A673 (cell line): ENCODE measurements around the gene PPM1N. TPM values are rescaled to one million over a fixed set of nuclear protein-coding genes. Genes with fewer than 3 reads are reported as not detected.

ENCODE experiments used
- BruUV-seq: library from RNA; stranded (reverse); fragments of 400-500 nt; replicated peaks from 2 replicates; lab custom pipeline; 2021; lab: Mats Ljungman, UMichigan
- CTCF ChIA-PET: fragments of 300-600 bp; sonication (Branson Sonifier 250); formaldehyde crosslinking; loops from one replicate; lab custom pipeline; 2022; ENCODE audit warnings: antibody characterized with exemption; lab: Charles Lee
- POLR2A ChIA-PET: fragments of 300-600 bp; sonication (Branson Sonifier 250); formaldehyde crosslinking; loops from one replicate; lab custom pipeline; 2022; ENCODE audit warnings: antibody characterized with exemption; ENCODE audit not compliant: low non-redundant PET; lab: Charles Lee
- DNase-seq: peaks from one replicate; pipeline ENCODE4 v3.0.0-alpha.2; 2015; ENCODE audit warnings: low spot score
- H3K27ac ChIP-seq: fragments of 200-600 bp; sonication (generic); 2 replicates; pipeline ENCODE4 v1.5.1; 2016; ENCODE audit warnings: mixed run types, low read depth, mild to moderate bottlenecking, mixed read lengths, antibody characterized with exemption, low read length; ENCODE audit not compliant: poor library complexity, severe bottlenecking
- H3K27me3 ChIP-seq: fragments of 200-600 bp; sonication (generic); replicated peaks from 2 replicates; pipeline ENCODE4 v1.6.1; 2017; ENCODE audit warnings: mixed run types, low read depth, mild to moderate bottlenecking, mixed read lengths, antibody characterized with exemption, low read length; ENCODE audit not compliant: insufficient read depth, poor library complexity
- H3K36me3 ChIP-seq: fragments of 200-600 bp; sonication (generic); 2 replicates; pipeline ENCODE4 v1.6.1; 2016; ENCODE audit warnings: mixed run types, mild to moderate bottlenecking, mixed read lengths, antibody characterized with exemption, low read length; ENCODE audit not compliant: insufficient read depth, poor library complexity, severe bottlenecking
- H3K4me1 ChIP-seq: fragments of 200-600 bp; sonication (generic); 2 replicates; pipeline ENCODE4 v1.6.1; 2017; ENCODE audit warnings: mixed run types, mild to moderate bottlenecking, mixed read lengths, antibody characterized with exemption, low read length; ENCODE audit not compliant: insufficient read depth, poor library complexity, severe bottlenecking
- H3K4me3 ChIP-seq: fragments of 200-600 bp; sonication (generic); 2 replicates; pipeline ENCODE4 v1.5.1; 2016; ENCODE audit warnings: low read depth, mixed run types, mild to moderate bottlenecking, mixed read lengths, low read length; ENCODE audit not compliant: poor library complexity, severe bottlenecking
- H3K9me3 ChIP-seq: fragments of 200-600 bp; sonication (generic); 2 replicates; pipeline ENCODE4 v1.6.1; 2016; ENCODE audit warnings: mixed run types, low read depth, mild to moderate bottlenecking, mixed read lengths, antibody characterized with exemption, low read length; ENCODE audit not compliant: poor library complexity, severe bottlenecking
- CTCF ChIP-seq: fragments of 300-800, 200-600 bp; sonication (generic); conservative IDR thresholded peaks from 2 replicates; pipeline ENCODE4 v1.5.1; 2017; ENCODE audit warnings: low read depth, mild to moderate bottlenecking, antibody characterized with exemption, low read length, moderate library complexity, mixed read lengths
- EZH2 ChIP-seq: fragments of 200-600 bp; sonication (generic); IDR thresholded peaks from 2 replicates; pipeline ENCODE4 v1.6.1; 2017; ENCODE audit warnings: borderline replicate concordance, low read depth, mild to moderate bottlenecking, mixed read lengths, antibody characterized with exemption, low read length; ENCODE audit not compliant: poor library complexity, severe bottlenecking
- intact Hi-C: fragments of 100-400 bp; cut with micrococcal nuclease; formaldehyde crosslinking; loops from one replicate; pipeline ENCODE4 v1.10.0; 2022; ENCODE audit not compliant: unreplicated experiment
- total RNA-seq: library from RNA; stranded (reverse); gene quantifications from 2 replicates; pipeline ENCODE4 v1.2.3, GENCODE V29; 2021

Gene PPM1N
- total RNA-seq, 1 experiment from 2014 or later: 0.80 TPM

DNA sequence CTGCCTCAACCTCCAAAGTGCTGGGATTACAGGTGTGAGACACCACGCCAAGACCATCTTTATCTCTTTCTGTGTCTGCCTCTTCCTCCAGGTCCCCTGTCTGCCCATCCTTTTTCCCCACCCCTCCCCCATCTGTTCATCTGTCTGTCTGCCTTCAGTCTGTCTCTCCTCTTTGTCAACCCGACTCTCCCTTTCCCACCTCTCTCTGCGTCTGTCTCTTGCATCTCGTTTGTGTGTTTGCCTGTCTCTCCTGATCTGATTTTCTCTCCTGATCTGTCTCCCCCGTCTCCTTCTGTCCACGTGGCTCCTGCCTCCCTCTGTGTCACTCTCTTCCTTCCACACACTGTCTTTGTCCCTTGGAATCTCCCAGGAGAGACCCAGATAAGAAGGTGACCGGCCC lies 19.0 kb downstream of the PPM1N start:
- Histone ChIP-seq H3K36me3 (peaks cover 15% of the 10 kb centered on the region), H3K9me3 (no peaks in the 10 kb centered on the region), H3K4me1 (no peaks in the 10 kb centered on the region), H3K4me3 (no peak overlapping the region), H3K27me3 (no peaks in the 10 kb centered on the region), H3K27ac (no peak overlapping the region)
- BruUV-seq: no TSS peak
- TF ChIP-seq EZH2 (no peak), CTCF (no peak)
- intact Hi-C loops: no loop called here
- ChIA-PET POLR2A (no interaction called here), CTCF (no interaction called here)
- DNase-seq: no peak

DNA sequence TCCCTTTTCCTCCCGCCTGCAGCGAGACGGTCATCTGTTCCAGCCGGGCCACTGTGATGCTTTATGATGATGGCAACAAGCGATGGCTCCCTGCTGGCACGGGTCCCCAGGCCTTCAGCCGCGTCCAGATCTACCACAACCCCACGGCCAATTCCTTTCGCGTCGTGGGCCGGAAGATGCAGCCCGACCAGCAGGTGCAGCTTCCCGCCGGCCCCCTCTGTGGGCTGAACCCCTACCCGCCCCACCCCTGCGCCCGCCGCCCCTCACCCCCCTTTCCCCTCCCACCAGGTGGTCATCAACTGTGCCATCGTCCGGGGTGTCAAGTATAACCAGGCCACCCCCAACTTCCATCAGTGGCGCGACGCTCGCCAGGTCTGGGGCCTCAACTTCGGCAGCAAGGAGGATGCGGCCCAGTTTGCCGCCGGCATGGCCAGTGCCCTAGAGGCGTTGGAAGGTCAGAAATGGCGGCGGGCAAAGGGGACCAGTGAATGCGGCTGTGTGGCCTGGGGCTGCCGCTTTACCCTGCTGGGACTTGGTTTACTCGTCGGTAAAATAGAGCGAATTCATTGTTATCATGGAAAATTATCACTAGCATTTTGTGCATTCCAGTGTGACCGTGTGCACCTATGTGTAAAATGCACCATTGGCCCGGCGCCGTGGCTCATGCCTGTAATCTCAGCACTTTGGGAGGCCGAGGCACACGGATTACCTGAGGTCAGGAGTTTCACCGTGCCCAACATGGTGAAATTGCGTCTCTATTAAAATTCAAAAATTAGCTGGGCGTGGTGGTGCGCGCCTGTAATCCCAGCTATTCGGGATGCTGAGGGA lies 19.6 kb downstream of the PPM1N start:
- intact Hi-C loops: no loop called here
- CTCF ChIA-PET: no interaction called here
- Histone ChIP-seq H3K4me1 (no peaks in the 10 kb centered on the region), H3K4me3 (no peak overlapping the region), H3K36me3 (peaks cover 19% of the 10 kb centered on the region), H3K27ac (no peak overlapping the region), H3K9me3 (no peaks in the 10 kb centered on the region), H3K27me3 (no peaks in the 10 kb centered on the region)
- no TSS peak for BruUV-seq
- POLR2A ChIA-PET: no interaction called here
- no peak for DNase-seq
- no peak for TF ChIP-seq CTCF
- TF ChIP-seq EZH2: no peak

- no peak for DNase-seq
- Histone ChIP-seq H3K36me3 (peaks cover 21% of the 10 kb centered on the region), H3K27me3 (no peaks in the 10 kb centered on the region), H3K9me3 (no peaks in the 10 kb centered on the region), H3K4me3 (no peak overlapping the region), H3K4me1 (no peaks in the 10 kb centered on the region), H3K27ac (no peak overlapping the region)
- intact Hi-C loops: no loop called here
- POLR2A ChIA-PET: no interaction called here
- TF ChIP-seq EZH2 (no peak), CTCF (no peak)
- no TSS peak for BruUV-seq
- CTCF ChIA-PET: no interaction called here
These were observed 20.2 kb downstream of the PPM1N start for GRCh38 chr19:45518469-45518826.
